Immature natural killer cell (primary cell): ENCODE measurements around the gene BABAM1. TPM values are rescaled to one million over a fixed set of nuclear protein-coding genes. Genes with fewer than 3 reads are reported as not detected.

Experiments
- polyA plus RNA-seq, 3 donors: library from polyadenylated mRNA; unstranded; fragments of 300-500 nt; fragmentation: Illumina TruSeq; gene quantifications; one replicate each; pipeline ENCODE4 v1.2.3, GENCODE V29; 2021

BABAM1 gene
- polyA plus RNA-seq, 3 donors from 2014 or later, result 135 to 218 (median 141) TPM

Other genes starting within 250 kb of the BABAM1 start
- gene CPAMD8, start 240.6 kb upstream of the BABAM1 start, polyA plus RNA-seq, result 1 to 10 TPM; 1.3 to 2.1 (median 1.4) TPM
- gene HAUS8, start 192.0 kb upstream of the BABAM1 start, polyA plus RNA-seq, result 1 to 10 TPM; 1.0 to 9.8 (median 4.9) TPM
- gene MYO9B, start 191.7 kb upstream of the BABAM1 start, polyA plus RNA-seq, result 10 to 100 TPM in 1 of 3 donors, 1 to 10 TPM in 2; 5.9 to 33.8 (median 6.0) TPM
- gene USE1, start 52.1 kb upstream of the BABAM1 start, polyA plus RNA-seq, result 10 to 100 TPM; 35.4 to 42.0 (median 38.8) TPM
- 10 to 100 TPM; 31.4 to 51.3 (median 42.3) TPM for gene OCEL1, start 41.2 kb upstream of the BABAM1 start, polyA plus RNA-seq
- 1 to 10 TPM in 1 of 3 donors, under 1 TPM in 2; 0.67 to 1.4 (median 0.94) TPM for gene NR2F6, start 21.5 kb upstream of the BABAM1 start, polyA plus RNA-seq
- gene USHBP1, start 2.7 kb upstream of the BABAM1 start, polyA plus RNA-seq, result not detected
- not detected for gene ANKLE1, start 14.5 kb downstream of the BABAM1 start, polyA plus RNA-seq
- 10 to 100 TPM in 1 of 3 donors, 1 to 10 TPM in 2; 7.5 to 10.3 (median 8.3) TPM for gene ABHD8, start 36.0 kb downstream of the BABAM1 start, polyA plus RNA-seq
- gene MRPL34, start 38.4 kb downstream of the BABAM1 start, polyA plus RNA-seq, result 100 to 1,000 TPM; 189 to 270 (median 197) TPM
- gene DDA1, start 42.1 kb downstream of the BABAM1 start, polyA plus RNA-seq, result 10 to 100 TPM; 30.0 to 48.6 (median 40.6) TPM
- gene ANO8, start 67.4 kb downstream of the BABAM1 start, polyA plus RNA-seq, result under 1 TPM; 0.06 to 0.40 (median 0.12) TPM
- 1 to 10 TPM; 2.8 to 8.8 (median 3.1) TPM for gene GTPBP3, start 70.1 kb downstream of the BABAM1 start, polyA plus RNA-seq
- not detected for gene PLVAP, start 109.9 kb downstream of the BABAM1 start, polyA plus RNA-seq
- gene CCDC194, start 126.8 kb downstream of the BABAM1 start, polyA plus RNA-seq, result under 1 TPM in 1 of 3 donors, not detected in 2; 0.40 TPM
- gene BST2, start 138.2 kb downstream of the BABAM1 start, polyA plus RNA-seq, result 100 to 1,000 TPM; 326 to 394 (median 383) TPM
- gene MVB12A, start 152.6 kb downstream of the BABAM1 start, polyA plus RNA-seq, result 10 to 100 TPM; 35.8 to 43.6 (median 36.3) TPM
- under 1 TPM in 1 of 3 donors, not detected in 2; 0.24 TPM for gene TMEM221, start 181.2 kb downstream of the BABAM1 start, polyA plus RNA-seq
- gene NXNL1, start 193.5 kb downstream of the BABAM1 start, polyA plus RNA-seq, result not detected
- 10 to 100 TPM in 2 of 3 donors, 1 to 10 TPM in 1; 9.7 to 15.9 (median 15.3) TPM for gene SLC27A1, start 203.1 kb downstream of the BABAM1 start, polyA plus RNA-seq
- 100 to 1,000 TPM in 2 of 3 donors, 10 to 100 TPM in 1; 65.3 to 118 (median 107) TPM for gene PGLS, start 244.2 kb downstream of the BABAM1 start, polyA plus RNA-seq